ENCODE measurements around the gene ZNF544.

GRCh38 chr19:58209577-58209976 lies 19.1 kb upstream of the ZNF544 start:
- TF ChIP-seq POLR2AphosphoS5 (IDR thresholded peaks at IDR 0.05; ENCODE audit: low read depth, low read length) (no peak), POLR2A (IDR thresholded peaks at IDR 0.05; ENCODE audit: low read depth, low read length) (no peak)

Measured in GM12892 (cell line).